Measurements from ENCODE around the gene KLF7.
"Not testable (repeated sequence)": the region's sequence is repeated elsewhere in the genome, so short reads cannot be mapped to it uniquely, and the experiment has no call there.

Gene KLF7

GRCh38 chr2:207067473-207067872 lies 98.3 kb downstream of the KLF7 start:
- DNase-seq = no peak

GRCh38 chr2:207066791-207067460 lies 98.8 kb downstream of the KLF7 start:
- DNase-seq = peak in 14 of 58 donors; percentile 7 to 67 (median 22)

DNA sequence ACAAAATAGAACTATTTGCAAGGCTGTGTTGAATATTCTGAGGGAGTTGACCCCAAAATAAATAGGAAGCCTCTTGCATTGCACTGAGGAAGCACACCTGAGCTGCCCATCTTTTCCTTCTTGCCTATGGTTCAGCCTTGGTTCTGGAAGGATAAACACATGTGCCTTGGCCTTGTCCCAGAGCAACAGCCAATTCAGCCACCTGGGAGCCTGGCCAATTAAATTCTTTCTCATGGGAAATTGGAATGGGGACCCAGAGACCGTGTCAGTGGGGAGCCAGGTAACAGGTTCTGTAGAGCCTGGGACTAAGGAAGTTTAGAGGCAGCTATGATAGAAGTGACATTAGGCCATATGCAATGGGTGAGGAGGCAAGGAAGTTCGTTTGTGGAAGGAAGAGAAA lies 99.6 kb downstream of the KLF7 start:
- no peak for DNase-seq

- peak in 3 of 58 donors; percentile 16 to 26 (median 19) for DNase-seq
Observed at GRCh38 chr2:207064128-207064690, 101.5 kb downstream of the KLF7 start.

- DNase-seq = no peak
Observed at GRCh38 chr2:207061181-207061580, 104.6 kb downstream of the KLF7 start.

- peak in 5 of 58 donors; percentile 18 to 49 (median 24) for DNase-seq
Observed at GRCh38 chr2:207055257-207055656, 110.5 kb downstream of the KLF7 start.

GRCh38 chr2:207054521-207054920 lies 111.2 kb downstream of the KLF7 start:
- no peak for DNase-seq

GRCh38 chr2:207051385-207051965 lies 114.3 kb downstream of the KLF7 start:
- DNase-seq = no peak

DNA sequence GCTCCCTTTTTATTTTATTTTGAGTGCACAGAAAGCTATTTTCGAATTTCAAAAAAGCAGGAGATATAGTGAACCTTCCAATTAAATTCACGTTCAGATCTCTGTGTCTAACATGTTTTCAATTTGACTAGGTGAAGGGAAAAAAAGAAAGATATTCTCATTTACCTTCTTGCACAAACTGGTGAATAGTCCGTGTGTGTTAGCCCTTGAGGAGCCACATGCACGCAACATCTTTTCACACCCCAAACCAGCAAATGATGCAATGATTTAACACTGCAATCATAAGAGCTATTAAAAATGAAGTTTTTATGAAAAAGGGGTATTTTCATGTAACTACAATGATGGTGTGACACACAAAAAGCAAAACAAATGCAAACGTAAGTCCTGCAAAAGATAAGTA lies 116.6 kb downstream of the KLF7 start:
- DNase-seq = no peak

GRCh38 chr2:207048416-207048815 lies 117.3 kb downstream of the KLF7 start:
- no peak for DNase-seq

DNA sequence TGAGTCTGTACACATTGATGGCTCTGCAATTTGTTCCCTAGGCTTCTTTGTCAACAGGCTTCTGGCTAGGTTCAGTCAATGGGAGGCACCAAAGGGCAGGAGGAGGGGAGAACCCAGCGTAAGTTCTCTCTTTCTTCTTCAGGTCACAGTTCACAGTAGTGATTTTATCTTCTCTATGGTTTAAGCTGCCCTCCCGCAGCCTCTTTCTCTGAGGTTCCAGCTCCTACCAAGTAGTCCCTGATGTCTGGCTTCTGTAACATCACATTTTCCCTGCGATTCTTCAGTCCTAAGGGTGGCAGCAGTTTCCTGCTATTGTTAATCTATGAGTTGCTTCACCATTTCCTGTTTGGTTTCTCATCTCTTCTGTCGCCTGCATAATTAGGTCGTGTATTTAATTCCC lies 119.0 kb downstream of the KLF7 start:
- DNase-seq = peak in 5 of 58 donors; percentile 19 to 39 (median 21)

- DNase-seq = no peak
Observed at GRCh38 chr2:207045531-207045930, 120.2 kb downstream of the KLF7 start.

DNA sequence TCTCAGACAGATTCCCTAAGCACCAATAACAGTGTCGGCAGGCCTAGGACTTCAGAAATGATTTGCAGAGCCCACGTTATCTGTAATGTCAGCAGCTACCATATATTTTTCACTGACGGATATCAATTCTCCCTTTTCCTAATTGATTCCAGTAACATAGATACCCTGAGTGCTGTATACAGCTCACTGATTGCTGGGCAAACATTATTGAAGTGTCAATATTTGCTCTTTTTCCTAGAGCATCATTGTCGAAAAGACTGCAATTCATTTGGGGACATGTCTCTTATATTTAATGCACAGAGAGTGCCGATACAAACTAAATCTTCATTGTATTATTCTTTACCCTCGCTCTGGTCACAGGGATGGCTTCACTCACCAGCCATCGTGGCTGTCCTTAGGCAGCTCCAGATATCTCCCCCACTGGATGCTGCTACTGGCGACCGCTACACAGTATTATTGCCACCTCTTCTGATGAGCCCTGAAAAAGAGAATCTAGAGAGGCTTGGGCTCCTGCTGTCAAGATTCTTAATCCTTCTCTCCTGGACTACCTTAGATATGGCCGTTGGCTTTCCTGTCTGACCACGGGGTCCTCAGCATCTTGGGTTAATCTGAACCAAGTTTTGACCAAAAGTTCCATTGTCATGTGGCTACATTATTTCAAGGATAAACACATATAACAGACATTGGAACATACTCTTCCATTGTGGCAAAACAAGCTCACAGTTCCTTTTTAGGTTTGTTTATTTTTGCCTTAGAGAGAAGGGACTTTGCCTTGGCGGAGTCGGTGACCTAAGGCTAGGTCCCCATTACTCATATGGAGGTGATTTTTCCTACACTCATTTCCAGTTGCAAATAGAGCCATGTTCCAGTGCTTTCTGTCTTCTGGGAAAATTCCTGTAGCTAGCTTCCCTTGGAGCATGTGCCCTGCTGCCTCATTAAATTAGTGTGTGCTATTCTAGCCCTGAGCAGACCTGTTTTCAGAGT lies 121.1 kb downstream of the KLF7 start:
- no peak for DNase-seq

DNA sequence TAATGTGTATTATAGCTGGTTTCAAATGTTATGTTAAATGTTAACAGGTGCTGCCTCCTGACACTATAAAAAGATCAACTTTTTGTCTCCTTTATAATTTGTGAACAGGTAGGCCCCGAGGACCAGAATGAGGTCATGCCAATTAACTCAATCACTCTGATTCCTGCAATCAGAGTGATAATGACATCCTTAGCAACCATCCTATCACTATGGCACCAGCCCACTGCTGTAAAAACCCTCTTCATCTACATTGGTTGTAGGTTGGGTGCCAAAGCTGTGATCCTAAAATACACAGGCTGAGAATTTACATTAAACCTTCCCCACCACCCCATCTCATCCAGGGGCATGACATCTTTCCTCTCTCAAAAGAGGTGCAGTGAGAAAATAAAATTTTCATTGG lies 122.9 kb downstream of the KLF7 start:
- no peak for DNase-seq

DNA sequence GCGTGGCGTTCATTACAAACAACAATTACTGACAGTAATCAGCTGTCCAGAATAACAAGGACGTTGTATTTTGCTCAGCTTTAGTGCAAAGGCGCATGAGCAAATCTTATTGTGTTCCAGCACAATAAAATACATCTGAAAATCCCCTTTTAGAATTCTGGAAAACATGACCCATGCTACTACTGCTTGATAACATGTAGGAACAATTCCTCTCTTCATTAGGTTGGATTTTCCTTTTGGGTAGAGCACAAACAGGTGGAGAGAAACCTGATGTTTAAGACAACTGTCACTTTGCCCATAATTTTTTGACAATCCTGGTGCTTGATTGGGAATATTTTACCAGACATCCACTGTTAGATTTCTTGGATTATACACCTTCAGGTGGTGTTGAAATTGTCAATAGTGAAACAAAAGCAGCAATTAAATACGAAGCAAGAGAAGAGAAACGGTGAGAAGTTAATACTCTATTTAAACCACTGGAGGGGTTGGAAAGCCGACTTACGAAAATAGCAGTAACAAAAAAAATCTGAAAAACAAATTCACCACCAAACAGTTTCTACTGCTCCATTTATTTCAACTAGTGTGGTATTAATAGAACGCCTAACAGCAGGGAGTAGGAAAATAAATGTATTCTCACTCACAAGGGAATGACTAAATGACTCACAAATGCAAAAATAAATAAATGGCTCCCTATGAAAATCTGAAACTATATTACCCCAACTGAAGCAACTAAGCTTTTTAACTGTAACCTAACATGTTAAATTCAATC lies 123.8 kb downstream of the KLF7 start:
- no peak for DNase-seq

DNA sequence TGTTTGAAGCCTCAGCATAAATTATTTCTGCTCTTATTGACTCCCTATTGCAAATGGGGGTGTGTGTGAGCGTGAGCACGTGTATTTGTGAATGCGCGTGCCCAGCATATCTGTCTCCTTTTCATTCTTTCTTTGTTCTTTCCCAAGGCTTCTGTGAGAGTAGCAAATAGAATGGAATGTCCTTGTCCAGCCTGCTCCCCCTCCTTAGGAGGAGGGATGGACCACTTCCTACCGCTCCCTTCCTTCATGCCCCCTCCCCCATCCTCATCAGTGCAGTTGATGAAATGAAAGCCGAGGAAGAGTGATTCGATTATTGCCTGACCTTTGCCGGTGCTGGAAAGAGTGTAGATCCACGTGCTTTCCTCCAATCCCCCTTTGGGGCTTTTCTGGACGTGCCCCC lies 124.5 kb downstream of the KLF7 start:
- DNase-seq = peak in 5 of 58 donors; percentile 15 to 62 (median 17)

DNA sequence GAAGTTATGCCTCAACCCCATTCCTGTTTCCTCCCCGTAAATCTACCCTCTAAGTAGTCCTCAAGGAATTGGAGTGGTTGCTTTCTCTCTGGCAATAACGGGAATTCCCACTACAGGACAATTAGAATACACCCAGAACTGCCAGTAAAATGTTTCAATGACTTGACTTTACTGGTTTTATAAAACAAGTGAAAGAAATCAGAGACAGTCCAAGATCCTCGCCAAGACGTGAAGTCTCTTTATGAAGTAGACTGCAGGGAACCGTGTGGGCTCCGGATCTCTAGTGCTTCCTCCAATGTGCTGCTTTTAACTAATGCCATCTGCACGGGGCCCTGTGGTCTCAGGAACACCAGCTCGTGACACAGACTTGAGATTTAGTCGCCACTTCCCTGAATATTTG lies 125.1 kb downstream of the KLF7 start:
- no peak for DNase-seq

- no peak for DNase-seq
Observed at GRCh38 chr2:207039225-207039624, 126.5 kb downstream of the KLF7 start.

DNA sequence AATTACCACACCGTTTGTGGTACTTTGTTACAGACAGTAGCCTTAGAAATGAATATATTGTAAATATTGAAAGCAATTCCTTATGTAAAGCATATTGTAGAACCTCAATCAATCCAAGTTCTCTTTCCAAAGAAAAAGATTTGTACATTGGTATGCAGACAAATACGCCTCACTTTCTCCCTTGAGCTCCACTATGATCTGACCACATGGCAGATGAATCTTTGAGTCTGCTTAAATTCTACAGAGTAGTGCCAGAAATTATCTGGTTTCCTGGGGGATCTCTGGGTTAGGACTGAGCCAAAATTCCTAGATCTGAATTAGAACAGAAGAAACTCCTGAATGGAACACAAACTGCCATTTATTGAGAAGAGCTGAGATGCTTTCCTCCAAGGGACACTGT lies 127.4 kb downstream of the KLF7 start:
- no peak for DNase-seq

DNA sequence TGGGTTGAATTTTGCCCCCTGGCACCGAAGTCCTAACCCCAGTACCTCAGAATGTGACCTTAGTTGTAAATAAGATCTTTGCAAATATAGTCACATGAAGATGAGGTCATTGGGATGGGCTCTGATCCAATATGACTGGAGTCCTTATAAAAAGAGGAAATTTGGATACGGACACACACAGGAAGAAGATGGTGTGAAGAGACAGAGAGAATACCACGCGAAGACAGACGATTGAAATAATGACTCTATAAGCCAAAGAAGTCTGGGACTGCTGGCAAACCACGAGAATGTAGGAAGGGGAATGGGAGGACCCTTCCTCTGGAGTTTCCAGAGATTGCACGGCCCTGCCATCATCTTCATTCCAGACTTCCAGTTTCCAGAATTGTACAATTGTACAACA lies 127.9 kb downstream of the KLF7 start:
- no peak for DNase-seq

GRCh38 chr2:207037023-207037422 lies 128.7 kb downstream of the KLF7 start:
- not testable (repeated sequence) for DNase-seq
